CD4-positive, alpha-beta T cell treated with Interleukin-17A for 4 hours (primary cell): ENCODE measurements around the gene ESR1.

Experiments
- DNase-seq: peaks from one replicate; pipeline ENCODE4 v3.0.0-alpha.2; 2020; ENCODE audit warnings: mixed read lengths

ESR1 gene

DNA sequence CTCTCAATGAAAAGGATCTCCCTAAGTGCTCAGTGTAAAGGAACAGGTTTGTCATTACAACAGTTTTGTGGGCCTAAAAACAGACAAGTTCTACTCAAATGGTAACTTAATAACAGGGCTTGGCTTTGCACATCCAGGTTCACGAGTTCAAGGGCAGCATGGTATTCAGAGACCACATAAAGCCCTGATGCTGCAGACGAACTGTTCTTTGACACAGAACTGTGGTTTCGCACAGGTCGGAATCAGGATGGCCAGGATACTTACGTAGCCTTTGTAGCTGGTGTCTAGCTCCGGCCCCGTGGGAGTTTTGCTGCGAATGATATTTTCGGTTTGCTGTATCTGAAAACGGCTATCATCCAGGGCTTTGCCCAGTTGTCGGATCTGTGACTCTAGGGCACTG is 335.9 kb downstream of the ESR1 start:
- no peak for DNase-seq

- no peak for DNase-seq
These were observed 338.9 kb downstream of the ESR1 start for GRCh38 chr6:152146385-152146784.

GRCh38 chr6:152147269-152147668 is 339.8 kb downstream of the ESR1 start:
- DNase-seq, result no peak

DNA sequence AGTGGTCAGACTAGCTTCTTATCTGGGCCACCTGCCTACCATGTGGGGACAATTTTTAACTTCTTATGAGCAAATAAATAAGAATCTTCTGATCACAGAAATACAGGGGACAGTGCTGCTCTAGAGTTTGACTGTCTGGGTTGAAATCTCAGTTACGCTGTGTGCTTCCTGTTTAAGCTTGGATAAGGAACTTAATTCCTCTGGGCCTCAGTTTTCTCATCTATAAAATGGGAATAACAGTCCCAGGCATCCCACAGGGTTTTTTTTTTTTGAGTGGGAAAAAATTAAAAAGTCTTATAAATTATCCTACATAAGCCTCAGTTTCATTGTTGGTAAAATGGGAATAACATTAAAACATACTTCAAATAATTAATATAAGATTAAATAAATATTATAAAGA is 340.9 kb downstream of the ESR1 start:
- DNase-seq, result no peak

GRCh38 chr6:152150196-152150595 is 342.7 kb downstream of the ESR1 start:
- no peak for DNase-seq

DNA sequence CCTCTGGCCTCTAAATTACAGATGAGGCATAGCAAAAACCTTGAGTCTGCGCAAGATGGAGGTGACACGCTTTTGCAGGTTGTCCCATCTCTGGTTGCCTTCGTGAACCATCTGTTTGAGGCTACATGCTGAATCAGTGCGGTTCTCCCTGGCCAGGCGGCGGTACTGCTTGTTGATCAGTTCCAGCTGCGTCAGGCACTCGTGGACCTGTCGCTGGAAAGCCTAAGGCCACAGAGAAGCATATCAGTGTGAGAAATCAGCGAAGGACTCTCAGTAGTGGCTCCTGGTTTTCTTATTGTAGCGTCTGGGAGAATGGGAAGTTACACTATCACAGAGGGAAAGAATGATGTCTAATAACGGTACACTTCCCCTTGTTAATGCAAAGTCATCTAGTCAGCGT is 344.4 kb downstream of the ESR1 start:
- DNase-seq, result no peak

- DNase-seq, result no peak
These were observed 347.3 kb downstream of the ESR1 start for GRCh38 chr6:152154559-152155356.

DNA sequence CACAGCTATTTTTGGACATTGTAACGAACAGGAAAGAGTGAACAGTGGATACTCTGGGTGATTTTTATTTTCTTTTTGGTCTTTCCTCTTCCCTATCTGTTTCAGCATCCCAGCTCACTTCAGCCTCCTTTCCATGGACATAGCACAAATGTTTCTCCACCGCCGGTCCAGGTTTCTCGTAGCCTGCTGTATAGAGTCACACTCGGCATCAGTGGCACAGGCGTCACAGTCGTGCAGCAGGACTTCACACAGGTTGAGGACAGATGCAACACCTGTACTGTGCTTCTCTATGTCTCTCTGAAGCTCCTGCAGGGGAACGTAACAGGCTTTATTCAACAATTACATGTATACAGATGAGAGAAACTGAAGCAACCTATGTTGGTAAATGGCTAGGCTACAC is 348.3 kb downstream of the ESR1 start:
- DNase-seq, result no peak

- no peak for DNase-seq
These were observed 352.9 kb downstream of the ESR1 start for GRCh38 chr6:152160346-152160745.

- no peak for DNase-seq
These were observed 354.0 kb downstream of the ESR1 start for GRCh38 chr6:152161501-152161900.

DNA sequence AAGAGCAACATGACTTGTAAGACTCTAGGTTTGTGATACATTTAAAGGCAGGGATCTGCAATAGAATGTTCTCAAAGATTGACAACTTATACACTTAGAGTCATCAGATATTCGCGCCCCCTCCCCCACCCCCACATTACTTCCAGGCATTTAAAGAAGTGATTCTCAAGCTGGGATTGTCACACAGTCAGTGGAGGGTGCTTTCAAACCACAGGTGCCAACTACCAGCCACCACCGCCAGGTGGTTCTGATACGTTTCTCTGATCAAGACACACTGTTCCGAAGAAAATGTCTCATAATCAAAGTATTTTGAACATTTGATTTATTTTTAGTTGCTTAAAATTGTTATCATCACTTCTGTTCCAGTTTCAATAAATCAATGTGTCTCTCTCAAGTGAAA is 357.5 kb downstream of the ESR1 start:
- DNase-seq, result no peak

DNA sequence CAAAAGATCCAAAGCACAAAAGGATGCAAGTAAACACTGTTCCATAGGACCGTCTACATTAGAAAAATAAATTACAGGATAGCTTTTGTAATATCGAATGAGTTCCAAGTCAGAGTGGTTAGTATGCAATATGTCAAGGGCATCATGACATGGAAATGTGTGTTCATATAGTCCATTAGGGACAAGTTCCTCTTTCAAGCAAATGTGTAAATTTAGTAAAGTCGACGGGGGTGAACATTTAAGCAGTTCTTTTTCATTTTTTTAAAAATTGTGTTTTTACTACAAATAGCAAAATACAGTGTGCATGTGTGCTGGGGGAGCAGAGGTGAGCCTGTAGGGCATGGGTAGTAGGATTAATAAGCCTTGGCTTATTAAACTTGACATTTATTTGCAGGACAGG is 359.0 kb downstream of the ESR1 start:
- DNase-seq, result no peak

DNA sequence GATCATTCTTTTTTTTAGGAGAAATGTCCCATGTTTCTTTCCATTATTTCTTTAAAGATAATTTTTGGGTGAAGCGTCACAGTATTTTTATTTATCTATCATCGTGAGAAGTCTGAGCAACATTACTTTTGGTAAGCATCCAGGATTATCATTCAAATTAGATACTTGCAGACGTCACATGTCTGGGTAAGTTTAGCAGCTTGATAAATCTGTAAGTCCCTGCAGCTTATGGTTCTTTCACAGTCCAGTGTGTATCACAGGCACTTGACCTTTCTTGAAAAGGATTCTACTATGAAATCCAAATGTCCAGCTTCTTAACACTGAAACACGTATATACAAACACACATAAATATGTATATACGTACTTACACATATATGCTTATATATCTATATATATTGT is 359.4 kb downstream of the ESR1 start:
- no peak for DNase-seq

DNA sequence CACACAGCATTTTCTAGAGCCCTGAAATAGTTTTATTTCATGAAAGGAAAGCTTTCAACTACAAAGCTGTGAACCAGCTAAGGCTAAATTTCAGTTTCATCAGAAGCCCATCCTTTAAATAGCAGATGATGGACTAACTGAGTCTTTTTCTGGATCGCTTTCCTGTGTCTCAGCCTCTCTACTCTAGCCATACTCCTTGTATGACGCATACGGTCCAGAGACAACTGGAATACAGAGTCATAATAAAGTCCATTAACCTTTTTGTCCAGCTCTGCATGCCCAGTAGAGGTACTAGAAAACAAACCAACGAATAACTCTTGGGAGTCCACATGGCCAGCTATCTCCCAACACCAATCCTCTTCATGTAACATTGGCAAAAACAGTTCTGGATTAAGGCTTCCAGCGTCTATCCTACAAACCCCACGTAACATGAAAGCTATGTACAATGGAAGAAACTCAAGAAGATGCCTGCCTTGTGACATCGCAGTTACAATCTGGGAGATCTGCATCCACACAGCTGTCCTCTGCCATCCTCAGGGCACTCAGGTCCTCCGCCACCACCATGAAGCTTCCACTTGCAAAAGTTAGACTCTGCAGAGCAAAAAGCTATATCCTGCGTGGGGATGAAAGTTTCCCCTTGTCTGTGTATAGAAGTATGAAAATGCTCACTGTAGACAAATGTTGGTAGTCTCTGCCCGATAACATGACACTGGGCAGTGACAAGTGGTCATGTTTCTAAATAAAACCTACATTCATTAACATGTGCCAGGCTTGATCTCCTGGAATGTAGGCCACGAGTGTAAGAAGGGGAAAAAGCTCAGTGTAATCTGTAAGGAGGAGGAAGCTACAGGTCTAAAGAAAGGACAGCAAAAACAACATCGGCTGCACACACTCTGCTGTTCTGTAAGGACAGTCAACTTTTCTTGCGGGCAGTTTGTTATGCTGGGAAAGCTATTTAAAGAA is 360.4 kb downstream of the ESR1 start:
- no peak for DNase-seq

DNA sequence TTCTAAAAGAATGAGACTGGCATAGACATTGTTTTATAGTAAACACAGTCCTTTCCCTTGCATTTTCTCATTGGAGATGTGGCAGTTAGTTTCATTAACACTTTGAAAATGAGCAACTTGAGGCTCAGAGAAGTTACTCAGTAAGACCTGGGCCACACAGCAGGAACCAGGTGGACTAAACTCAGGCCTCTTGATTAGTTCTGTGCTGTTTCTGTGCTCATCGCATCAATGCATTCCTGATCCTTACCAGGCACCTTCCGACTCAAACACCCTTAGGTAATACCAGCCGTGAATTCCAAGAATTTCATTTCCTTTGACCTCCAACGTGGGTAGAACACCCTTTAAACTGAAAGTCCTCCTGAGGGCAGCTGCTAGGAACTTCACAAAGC is 362.8 kb downstream of the ESR1 start:
- DNase-seq, result no peak

GRCh38 chr6:152170702-152171667 is 363.5 kb downstream of the ESR1 start:
- peak; percentile 62 for DNase-seq

DNA sequence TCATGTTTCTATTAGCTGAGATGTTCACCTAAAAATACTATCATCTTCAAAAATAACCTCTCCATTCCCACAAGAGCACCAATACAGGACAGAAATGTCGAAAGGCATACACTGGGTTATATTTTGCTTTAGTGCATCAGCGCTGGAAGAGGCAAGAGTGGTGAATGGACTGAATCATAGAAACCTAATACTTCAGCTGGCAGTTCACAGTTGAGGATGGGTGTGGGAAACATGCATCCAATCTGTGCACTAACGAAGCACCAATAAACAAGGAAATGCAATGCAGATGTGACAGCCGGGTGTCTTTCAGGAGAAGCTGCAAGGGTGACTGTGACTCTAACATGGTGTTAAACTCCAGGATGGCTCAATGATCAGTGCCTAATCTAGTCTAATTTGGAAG is 365.8 kb downstream of the ESR1 start:
- DNase-seq, result no peak

DNA sequence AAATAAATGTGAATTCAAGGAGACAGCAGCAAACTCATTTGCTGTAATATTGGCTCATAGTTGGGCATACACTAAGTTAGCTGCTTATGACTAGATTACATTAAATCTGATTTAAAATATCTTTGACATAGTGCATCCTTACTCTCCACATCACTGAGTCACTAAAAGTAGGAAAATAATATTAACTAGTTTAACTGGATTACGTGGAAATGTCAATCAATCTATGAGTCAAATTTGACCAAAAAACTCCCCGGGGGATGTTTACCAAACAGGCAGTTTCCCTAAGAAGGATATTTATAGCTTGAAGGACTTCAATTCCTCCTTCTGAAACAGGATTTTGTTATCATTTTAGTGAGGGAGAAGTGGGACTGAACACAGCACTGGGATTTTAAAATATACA is 366.5 kb downstream of the ESR1 start:
- no peak for DNase-seq

GRCh38 chr6:152176268-152176667 is 368.8 kb downstream of the ESR1 start:
- no peak for DNase-seq
